Fibroblast of skin of right biceps (primary cell): Measurements from ENCODE around the gene ADAMTS2.

Experiments
- DNase-seq: peaks from one replicate; pipeline ENCODE4 v3.0.0-alpha.2; 2013

ADAMTS2 gene

DNA sequence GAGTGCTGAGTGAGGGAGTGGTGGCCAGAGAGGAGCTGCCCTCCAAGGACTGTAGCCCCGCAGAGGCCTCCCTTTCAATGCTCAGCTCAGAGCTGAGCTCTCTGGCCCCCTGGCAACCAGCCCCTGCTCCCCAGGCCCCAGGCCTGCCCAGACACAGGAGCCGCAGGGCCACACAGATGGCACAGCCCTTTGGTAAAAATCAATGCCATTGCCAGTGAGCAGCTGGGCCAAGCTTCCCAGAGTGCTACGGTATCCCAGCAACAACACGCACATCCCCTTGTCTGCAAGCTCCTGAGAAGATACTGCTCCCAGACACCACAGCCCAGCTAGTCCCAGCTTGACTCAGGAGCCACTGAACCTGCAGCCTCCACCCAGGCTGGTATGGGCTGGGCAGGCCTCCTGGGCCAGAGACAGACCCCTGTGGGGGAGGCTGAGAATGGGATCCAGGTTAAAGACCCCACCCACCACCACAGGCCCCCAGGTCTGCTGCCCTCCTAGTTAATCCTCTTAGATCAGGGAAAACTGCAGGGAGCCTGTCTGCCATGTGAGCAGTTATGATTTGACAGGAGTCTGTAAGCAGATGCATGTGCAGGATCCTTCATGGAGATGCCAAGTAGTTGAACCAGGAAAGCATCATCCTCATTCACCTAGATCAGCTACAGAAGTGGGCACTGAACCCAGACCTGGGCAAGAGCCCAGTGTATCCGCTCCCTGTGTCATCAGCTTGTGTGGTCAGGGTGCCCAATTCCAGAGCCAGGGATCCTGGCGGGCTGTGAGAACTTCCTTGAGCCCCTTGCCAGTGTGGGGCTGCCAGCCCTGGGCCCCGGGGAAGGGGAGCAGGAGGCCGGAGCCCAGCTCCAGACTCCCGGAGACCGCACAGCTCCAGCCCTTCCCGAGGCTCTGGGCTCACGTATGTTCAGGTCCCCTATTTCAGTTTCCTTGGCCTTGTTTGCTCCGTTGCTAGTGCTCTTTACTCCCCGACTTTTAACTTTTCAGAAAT lies 26.7 kb upstream of the ADAMTS2 start:
- no peak for DNase-seq

DNA sequence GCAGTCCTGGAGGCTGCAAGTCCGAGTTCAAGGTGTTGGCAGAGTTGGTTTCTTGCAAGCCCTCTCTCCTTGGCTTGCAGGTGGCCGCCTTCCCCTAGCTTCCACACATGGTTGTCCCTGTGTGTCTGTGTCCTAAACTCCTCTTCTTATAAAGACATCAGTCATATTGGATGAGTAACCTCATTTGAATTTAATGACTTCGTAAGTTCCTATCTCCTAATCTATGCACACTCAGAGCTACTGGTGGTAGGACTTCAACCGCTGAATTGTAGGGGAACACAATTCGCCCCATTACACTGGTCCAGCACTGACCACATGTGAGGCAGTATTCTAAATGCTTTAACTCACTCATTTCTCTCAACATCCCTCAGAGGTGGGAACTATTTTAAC lies 25.9 kb upstream of the ADAMTS2 start:
- DNase-seq: peak; percentile 38

- no peak for DNase-seq
These were observed 25.3 kb upstream of the ADAMTS2 start for GRCh38 chr5:179370490-179371120.

DNA sequence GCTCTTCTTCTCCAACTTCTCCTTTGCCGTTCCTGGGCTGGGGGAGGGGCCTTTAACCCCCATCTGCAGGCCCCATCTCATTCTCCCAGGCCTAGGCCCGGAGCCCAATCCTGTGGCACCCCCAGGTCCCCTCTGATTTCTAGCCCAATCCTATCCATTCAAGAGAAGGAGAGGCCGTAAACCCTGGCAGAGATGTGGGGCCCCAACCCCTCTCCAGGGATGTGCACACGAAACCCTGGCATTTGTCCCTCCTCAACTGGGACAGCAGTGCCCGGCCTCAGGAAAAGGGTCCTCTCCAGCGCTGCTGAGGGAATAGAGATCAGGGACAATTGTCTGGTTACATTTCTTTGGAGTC lies 24.2 kb upstream of the ADAMTS2 start:
- DNase-seq: no peak

DNA sequence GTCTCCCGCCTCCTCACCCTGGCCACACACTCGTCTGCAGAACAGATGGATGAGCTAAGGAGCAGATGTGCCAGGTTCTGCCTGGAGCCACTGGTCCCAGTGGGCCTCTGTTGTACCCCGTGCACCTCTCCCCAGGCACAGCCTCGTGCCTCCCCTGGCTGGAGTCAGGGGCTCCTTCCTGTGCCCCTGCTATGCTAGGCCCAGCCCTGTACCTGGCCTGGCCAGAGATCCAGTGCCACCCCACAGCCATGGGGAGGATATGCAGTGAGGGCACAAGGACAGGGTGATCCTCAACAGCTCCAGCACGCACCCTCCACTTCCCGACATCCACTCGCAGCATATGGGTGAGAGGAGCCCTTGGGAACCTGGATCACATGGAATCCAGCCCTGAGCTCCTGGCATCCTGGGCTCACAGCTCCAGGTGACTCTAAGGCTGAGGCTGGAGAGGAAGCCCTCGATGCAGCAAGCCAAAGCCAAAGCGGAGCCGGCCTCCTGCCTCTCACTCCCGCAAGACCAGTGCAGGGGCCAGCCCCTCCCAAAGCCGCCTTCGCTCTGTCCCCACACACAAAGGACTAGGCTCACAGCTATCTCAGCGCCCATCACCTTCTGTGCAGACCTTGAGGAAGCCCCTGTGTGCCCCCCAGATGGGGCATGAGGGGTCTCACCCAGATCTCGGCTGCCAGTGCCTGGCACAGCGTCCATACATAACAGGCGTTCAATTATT lies 23.7 kb upstream of the ADAMTS2 start:
- DNase-seq: no peak

DNA sequence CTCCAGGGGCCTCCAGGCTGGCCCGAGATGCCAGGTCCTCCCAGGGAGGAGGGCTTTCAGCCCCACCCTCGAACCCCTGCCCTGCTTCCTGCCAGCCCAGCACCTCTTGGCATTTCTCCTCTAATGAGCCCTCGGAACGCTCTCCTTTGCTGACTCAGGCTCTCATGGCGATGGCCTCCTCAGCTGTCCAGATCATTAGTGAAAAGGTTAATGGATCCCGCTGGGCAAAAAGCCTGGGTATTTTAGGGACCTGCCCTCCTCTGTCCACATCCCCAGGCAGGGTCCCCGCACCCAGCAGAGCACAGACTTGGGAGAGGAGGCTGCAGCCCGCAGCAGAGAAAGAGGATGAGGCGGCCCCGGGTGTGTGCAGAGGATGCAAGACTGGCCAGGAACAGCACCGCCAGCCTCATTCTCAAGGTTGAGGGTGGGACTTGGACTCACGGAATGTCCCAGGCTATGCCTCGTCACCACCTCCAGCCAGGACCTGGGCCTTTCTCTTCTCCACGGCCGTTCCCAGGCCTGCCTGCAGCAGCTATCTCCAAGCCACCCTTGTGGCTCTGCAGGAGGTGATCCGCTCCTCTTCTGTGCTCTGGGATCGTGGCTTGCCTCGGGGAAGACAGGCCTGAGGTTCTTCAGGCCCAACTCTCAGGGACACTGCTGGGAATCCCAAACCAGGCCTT lies 23.0 kb upstream of the ADAMTS2 start:
- DNase-seq: no peak

GRCh38 chr5:179367491-179367890 lies 22.2 kb upstream of the ADAMTS2 start:
- no peak for DNase-seq

DNA sequence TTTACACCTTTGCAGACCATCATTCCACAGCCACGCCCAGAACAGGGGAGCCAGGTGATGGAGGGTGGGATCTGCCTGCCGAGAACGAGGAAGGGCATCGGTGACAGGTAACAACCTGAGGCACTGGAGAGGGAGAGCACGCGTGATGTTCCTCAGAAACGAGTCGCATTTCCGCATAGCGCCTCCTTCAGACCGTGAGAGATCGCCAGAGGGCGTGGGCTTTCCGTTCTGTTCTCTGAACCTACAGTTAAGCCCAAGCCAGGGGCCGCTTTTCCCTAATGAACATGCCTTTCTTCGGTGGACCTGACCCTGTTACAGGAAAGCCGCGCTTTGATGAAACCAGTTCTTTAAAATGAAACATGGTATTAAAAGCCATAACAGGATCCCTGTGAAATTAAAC lies 17.1 kb upstream of the ADAMTS2 start:
- DNase-seq: no peak

- DNase-seq: no peak
These were observed 15.9 kb upstream of the ADAMTS2 start for GRCh38 chr5:179361037-179361603.

DNA sequence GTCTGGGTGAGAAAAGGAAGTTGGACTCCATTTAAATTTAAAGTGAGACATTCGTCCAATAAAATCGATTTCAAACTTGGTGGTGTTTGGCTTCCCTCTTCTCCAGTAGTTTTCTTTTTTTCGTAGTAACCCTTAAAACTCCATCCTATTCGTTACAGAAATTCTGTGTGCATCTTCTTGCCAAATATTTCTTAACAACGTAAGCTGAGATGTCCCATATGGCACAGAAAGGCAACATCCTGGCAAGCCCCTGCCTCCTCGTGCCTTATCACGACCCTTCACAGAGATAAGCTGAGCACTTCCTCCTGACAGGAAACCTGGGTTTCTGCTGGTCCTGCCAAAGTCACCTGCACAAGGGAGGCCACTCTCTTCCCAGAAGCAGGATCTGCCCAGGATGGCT lies 11.8 kb upstream of the ADAMTS2 start:
- DNase-seq: no peak

DNA sequence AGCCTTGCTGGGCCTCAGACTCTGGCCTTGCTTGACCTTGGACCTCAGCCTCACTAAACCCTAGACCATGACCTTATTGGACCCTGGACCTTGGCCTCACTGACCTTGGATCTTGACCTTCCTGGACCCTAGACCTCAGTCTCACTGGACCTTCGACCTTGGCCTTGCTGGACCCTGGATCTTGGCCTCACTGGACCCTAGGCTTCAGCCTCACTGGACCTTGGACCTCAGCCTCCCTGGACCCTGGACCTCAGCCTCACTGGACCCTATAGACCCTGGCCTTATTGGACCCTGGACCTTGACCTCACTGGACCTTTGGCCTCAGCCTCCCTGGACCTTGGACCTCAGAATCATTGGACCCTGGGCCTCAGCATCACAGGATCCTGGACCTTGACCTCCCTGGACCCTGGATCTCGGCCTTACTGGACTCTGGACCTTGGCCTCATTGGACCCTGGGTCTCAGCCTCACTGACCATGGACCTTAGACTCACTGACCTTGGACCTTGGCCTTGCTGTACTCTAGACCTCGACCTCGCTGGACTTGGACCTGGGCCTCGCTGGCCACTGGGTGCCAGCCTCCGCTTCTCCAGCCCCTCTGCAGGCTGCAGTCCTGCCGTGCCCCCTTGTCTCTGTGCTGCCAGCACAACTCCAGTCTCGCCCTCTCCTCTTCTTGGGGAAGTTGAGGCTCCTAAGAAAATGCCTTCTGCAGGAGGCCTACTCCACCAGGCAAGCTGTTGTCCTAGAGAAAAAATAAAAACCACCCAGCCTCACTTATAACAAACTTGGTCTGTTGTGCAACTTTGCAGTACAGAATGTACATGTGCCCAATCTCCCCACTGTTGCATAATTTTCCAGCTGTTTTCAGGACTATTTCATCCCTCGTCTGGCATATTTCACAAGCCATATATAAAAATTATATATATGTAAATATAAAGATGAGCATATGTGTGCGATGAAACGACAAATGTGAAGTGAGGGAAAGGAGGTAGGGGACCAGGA lies 11.0 kb upstream of the ADAMTS2 start:
- no peak for DNase-seq

DNA sequence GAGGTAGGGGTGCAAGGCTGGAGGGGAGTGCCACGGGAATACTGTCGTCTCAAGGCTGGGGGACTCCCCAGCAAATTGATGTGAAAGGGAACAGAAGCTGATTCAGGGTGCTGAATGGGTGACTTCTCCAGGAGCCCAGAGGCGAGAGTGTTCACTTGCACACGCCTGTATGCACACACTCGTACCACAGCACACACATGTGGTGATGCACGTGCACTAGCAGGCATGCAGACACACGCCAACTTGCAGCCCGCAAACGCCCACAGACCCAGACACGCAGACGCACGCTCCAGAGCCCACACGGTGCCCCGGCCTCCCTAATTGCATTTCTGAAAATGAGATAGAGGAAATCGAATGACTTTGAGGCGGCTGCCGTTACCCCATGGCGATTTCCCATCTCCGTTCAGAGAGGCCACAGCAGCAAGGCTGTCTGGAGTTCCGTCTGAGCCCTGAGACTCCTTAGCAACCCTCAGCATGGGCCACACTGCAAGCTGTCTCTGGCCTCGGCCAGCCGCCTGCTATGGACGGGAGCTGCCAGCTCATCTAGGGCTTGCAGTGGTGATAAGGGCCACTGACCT lies 9.1 kb upstream of the ADAMTS2 start:
- DNase-seq: no peak

GRCh38 chr5:179348843-179349242 lies 3.6 kb upstream of the ADAMTS2 start:
- no peak for DNase-seq

DNA sequence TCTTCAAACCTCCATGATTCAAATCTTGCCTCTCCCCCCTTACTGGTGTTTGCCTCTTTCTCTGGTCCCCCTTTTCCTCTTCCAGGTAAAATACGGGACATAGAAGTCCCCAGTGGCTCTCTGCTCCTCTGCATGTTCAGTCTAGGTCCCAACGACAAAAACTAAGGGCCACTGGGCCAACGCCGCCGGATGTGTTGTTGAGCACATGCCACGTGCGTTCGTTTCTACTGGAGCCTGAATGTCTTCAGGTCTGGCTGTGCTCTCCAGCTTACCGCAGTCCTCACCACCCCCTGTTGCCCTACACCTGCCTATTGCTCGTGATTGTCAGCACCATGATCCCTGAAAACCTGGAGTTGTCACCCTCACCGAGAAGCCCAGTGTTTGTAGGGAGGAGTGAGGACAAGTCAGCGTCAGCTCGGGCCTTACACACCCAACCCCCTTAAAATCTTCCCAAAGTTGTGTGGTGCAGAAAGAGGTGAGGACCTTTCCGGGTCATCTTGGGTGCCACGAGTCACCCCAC lies 2.8 kb upstream of the ADAMTS2 start:
- DNase-seq: no peak

DNA sequence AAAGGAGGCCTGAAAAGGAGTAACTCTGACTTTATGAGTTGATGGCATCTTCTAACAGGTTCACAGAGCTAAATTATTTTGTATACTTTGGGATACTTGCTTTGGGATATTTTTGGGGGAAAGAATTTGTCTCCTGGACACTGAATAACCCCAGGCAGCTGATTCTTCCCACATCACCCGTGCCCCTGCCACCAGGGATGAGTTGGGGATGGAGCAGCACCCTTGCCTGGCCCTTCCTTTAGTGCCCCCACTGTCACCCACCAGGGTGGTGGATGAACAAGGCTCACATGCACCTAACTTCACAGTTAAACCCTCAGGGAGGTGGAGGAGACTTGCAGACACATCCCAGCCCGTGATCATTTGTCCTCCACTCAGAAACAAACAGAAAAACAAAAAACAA lies 2.3 kb upstream of the ADAMTS2 start:
- DNase-seq: no peak

GRCh38 chr5:179346875-179347274 lies 1.6 kb upstream of the ADAMTS2 start:
- no peak for DNase-seq

DNA sequence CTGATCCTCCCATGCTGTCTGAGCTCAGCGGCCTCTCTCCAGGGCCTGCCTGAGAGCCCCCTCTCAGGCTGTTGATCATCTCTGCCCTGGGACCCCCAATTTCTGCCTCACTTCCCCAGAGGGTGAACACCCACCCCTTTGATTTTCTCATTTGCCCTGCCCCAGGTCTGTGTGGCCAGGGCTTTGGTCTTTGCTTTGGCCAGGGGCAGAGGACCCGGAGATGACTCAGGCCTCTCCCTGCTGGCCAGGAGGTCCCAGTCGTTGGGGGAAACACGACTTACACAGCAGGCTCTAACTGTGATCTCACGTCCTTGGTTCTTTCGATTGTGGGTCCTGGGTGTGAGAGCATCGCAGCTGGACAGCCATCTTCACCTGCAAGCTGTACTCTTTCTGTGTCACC lies 1.1 kb upstream of the ADAMTS2 start:
- no peak for DNase-seq

GRCh38 chr5:179345183-179345432 lies 153 bp downstream of the ADAMTS2 start:
- DNase-seq: no peak

GRCh38 chr5:179344431-179345182 lies 654 bp downstream of the ADAMTS2 start:
- no peak for DNase-seq

- DNase-seq: peak; percentile 64
These were observed 1.4 kb downstream of the ADAMTS2 start for GRCh38 chr5:179343719-179344430.
